Activated T-helper 1 cell treated with Interleukin-2 at 50 U/mL for 16 hours (primary cell): ENCODE data around the gene PTK7.
A peak's percentile ranks its signal among the peaks of the same experiment; 100 is the strongest.

Experiments
- DNase-seq: peaks from one replicate; pipeline ENCODE4 v3.0.0-alpha.2; 2020; ENCODE audit warnings: low read depth

The PTK7 gene

DNA sequence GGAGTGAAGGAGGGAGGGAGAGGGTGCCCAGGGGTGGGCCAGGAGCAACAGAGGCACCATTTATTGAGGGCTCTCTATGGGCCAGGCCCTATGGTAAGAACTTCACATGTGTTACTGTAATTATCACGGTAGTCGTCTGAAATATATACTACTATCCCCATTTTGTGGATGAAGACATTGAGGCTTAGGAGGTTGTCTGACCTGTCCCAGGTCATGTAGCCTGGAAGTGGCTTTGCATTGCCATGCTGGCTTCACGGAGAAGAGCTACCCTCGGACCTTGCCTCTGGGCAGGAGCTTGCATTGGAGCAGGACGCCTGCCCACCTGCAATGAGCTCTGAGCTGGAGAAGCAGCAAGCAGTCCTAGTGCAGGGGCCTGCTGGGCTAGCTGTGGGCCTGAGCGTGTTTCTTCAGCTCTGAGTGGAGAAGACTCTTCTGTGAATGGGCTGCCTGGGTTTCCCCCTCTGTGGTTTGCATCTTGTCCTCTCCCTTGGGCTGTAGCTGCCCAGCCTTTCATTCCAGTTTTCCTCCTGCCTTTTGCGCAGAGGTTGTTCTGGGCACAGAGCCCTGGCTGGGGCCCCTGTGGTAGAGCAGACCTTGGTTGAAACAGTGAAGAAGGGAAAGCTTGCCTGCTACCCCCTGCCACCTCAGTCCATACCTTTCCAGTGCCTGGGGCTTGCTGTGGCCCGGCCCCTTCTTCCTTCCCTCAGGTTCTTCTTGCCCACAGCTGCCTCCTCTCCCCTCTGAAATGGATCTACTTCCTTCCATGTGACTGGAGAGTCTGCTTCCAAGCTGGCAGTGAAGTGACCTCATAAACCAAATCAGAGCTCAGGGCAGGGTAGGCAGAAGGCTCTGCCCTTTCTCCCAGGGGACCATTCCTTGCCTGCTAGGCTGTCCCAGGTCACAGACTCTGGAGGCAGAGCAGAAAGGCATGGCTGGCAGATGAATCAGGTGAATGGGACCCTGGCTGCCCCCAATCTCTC, 70.9 kb downstream of the PTK7 start:
- DNase-seq = no peak

DNA sequence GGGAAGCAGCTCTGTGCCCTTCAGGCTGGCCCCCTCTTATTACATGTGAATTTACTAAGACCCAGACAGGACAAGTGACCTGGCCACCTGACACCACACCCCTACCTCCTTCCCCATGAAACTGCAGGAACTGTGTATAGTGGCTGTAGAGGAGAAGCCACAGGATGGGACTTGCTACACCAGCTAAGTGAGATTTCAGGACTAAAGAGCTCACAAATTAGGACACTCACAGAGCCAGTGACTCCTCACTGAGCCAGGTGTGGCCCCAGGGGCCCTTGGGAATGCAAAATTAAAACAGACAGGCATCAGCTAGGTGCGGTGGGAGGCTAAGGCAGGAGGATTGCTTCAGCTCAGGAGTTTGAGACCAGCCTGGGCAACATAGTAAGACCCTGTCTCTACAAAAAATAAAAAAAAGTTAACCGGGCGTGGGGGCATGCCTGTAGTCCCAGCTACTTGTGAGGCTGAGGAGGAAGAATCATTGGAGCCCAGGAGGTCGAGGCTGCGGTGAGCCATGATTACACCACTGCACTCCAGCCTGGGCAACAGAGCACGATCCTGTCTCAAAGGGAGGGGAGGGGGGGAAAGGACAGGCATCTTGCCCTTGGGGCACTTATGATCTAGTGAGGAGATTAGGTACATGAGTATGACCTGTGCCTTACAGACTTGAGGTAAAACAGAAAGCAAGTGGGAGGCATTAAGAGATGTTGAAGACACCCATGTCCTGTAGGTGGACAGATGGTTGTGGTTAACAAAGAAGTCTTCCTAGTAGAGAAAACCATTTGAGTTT, 71.8 kb downstream of the PTK7 start:
- DNase-seq = no peak

DNA sequence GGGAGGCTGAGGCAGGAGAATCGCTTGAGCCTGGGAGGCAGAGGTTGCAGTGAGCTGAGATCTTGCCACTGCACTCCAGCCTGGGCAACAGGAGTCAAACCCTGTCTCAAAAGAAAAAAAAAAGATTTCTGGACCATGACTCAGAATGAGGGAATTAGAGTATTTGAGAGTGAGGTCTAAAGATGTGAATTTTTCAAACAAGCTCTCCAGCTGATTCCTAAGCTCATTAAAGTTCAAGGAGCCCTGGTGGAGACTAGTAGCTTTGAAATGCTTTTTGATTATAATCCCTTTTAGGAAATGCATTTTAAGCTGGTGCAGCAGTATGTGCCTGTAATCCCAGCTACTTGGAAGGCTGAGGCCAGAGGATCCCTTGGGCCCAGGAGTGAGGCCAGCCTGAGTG, 73.2 kb downstream of the PTK7 start:
- DNase-seq = no peak

DNA sequence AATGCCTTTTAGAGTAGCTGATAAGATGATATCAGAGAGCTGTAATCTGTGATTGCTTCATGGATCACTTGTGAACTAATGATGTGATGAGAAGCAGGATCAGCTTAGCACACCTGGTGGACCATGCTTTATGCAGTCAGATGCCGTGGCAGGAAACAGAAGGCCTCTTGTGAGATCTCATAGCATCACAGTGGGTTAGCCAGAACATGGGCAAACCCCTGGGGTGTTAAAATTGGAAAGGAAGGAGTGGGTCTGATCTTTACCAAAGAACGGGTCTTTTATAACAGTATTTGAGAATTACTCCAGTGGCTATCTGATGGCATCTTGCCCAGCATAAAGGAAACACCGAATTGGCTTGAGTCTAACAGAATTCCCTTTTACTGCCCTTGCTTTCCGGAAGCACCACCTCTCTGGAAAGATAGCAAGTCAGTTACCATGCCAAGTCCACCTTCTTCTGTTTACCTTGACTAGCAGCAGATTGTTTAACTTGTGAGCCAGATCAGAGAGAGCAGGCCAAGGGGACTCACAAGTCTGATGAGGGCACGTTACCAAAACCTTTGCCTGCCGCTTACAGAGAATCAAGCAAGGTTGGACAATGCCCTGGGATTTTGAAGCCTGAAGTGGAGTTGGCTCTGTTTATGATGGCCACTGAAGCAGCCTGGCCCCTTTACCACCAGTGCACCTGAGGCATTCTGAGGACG, 74.1 kb downstream of the PTK7 start:
- no peak for DNase-seq

DNA sequence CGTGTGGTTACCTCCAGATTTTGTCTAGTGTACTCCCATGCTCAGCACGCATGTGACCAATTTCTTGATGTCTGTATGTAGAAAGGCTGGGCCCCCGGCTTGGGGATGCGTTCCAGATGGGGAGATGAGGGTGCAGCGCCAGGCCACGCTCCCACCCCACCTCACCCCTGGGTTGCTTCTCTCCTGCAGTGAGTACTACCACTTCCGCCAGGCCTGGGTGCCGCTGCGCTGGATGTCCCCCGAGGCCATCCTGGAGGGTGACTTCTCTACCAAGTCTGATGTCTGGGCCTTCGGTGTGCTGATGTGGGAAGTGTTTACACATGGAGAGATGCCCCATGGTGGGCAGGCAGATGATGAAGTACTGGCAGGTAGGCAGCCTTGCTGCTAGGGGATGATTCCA, 83.5 kb downstream of the PTK7 start:
- DNase-seq = no peak

DNA sequence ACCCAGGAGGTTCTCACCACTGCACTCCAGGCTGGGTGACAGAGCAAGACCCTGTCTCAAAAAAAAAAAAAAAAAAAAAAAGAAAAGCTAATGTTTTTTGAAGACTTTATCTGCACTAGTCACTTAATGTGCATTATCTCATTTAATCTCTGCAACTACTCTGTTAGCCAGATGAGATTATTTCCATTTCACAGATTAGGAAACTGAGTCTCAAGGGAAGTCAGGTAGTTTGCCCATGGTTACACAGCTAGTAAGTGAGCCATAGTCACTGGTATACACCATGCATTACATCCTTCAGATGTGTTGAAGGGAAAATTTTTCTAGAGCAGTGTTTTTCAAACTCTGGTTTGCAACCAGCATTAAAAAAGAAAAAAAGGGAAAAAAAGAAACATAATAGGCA, 87.8 kb downstream of the PTK7 start:
- DNase-seq = no peak

DNA sequence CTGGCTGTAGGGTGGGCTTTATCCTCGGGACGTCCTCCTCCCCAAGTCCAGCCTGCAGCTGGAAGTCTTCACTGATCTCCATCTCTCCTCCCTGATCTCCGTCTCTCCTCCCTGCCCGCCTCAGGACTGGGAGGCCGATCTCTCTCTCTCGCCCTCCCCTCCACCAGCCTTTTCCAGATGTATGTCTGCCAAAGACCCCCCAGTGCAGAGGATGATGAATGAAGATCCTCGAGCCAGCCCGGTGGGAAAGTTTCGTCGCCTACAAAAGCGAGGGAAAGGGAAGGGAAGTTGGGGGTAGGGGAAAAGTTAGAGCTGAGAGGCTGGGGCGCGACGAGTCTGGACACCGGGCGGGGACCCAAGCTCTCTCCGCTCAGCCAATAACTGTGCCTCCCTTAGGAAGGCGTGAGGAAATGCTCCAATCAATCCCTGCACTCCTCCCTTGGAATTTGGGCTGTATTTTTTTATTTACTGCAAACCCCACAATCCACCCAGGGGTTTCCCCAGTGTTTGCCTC, 94.4 kb downstream of the PTK7 start:
- no peak for DNase-seq

DNA sequence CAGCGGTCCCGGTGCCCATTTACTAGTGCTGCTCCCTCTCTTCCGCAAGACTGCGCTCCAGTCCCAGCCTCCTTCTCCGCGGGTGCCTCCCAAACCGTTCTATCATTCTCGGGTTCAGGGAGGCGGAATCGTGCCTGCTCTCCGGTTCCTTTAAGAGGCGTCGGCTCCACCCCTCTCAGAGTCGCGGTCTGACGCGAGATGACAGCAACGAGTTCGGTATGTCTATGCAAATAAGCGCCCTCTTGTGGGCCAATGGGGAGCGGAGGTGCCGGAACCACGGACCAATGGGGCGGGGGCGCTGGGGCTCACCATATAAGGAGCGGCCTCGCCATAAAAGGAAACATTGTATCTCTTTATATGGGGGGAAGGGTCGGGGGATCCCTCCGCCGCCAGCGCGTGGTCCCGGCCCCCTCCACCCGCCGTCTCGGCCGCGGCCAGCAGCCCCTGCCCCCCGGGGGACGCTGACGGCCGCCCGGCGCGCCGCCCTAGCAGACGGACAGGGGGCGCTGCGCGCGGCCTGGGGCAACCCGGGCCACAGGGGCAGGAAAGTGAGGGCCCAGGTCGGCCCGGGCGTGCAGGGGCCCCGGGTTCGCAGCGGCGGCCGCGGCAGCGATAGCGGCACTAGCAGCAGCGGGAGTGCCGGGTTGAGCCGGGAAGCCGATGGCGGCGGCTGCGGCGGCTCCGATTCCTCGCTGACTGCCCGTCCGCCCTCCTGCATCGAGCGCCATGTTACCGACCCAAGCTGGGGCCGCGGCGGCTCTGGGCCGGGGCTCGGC, 95.0 kb downstream of the PTK7 start, which contains the start of gene SRF:
SRF (plus strand) TSS at position 339 of the 776 bp plus-strand sequence; CDS start at position 727, 388 bp downstream.
- peak; percentile 96 for DNase-seq

DNA sequence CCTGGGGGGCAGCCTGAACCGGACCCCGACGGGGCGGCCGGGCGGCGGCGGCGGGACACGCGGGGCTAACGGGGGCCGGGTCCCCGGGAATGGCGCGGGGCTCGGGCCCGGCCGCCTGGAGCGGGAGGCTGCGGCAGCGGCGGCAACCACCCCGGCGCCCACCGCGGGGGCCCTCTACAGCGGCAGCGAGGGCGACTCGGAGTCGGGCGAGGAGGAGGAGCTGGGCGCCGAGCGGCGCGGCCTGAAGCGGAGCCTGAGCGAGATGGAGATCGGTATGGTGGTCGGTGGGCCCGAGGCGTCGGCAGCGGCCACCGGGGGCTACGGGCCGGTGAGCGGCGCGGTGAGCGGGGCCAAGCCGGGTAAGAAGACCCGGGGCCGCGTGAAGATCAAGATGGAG, 95.6 kb downstream of the PTK7 start:
- no peak for DNase-seq

DNA sequence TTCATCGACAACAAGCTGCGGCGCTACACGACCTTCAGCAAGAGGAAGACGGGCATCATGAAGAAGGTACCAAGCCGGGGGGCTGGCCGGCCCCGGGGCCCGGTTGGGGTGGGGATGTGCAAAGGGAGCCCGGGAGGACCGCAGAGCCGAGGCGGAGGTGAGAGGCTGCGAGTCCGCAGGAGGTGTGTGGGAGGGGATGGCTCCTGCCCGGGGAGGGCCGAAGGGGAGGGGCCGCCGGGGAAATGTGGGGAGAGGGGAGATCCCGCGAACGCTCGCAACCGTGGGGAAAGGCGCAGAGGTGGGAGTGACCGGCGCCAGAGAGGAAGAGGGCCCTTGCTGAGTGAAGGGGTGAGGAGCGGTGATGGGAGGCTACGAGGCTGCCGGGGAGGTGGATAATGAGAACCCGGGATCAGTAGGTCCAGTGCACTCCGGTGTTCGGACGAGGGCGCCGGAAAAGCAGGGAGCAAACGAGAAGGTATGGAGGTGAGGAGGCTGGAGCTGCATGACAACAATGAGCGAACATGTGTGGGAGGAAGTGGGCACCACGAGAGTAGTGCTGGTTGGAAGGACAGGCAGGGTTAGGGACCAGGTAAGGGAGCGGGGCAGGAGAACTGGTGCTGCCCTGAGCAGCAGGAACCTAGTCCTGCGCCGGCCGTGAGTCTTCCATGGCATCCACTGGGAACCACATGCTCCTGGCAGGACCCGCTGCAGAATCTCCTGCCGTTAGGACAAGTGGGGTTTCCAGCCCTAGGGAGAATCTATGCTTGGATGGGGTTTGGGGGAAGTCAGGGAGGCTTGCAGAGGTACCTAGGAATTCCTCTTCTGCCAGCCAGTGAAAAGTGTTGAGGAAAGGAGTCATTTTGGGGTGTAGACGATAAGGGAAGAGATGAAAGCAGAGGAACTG, 96.2 kb downstream of the PTK7 start:
- peak; percentile 38 for DNase-seq

DNA sequence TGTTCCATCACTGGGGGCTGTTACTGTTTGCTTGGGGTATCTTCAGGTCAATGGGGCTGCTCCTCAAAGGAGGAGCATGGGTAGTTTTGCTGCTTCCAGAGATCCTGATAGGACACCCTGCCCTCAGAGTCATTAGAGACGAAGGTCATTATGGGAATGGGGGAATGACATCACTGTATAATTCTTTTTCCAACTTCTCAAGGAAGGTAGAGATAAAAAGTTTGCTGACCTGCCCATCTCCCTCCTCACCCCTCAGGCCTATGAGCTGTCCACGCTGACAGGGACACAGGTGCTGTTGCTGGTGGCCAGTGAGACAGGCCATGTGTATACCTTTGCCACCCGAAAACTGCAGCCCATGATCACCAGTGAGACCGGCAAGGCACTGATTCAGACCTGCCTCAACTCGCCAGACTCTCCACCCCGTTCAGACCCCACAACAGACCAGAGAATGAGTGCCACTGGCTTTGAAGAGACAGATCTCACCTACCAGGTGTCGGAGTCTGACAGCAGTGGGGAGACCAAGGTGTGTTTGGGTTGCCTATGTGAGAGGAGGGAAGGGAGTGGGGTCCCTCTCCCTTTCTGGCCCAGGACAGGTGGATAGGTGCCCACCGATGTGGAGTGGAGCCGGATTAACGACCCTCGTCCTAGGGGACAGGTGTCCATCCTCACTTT, 97.6 kb downstream of the PTK7 start:
- DNase-seq = no peak

DNA sequence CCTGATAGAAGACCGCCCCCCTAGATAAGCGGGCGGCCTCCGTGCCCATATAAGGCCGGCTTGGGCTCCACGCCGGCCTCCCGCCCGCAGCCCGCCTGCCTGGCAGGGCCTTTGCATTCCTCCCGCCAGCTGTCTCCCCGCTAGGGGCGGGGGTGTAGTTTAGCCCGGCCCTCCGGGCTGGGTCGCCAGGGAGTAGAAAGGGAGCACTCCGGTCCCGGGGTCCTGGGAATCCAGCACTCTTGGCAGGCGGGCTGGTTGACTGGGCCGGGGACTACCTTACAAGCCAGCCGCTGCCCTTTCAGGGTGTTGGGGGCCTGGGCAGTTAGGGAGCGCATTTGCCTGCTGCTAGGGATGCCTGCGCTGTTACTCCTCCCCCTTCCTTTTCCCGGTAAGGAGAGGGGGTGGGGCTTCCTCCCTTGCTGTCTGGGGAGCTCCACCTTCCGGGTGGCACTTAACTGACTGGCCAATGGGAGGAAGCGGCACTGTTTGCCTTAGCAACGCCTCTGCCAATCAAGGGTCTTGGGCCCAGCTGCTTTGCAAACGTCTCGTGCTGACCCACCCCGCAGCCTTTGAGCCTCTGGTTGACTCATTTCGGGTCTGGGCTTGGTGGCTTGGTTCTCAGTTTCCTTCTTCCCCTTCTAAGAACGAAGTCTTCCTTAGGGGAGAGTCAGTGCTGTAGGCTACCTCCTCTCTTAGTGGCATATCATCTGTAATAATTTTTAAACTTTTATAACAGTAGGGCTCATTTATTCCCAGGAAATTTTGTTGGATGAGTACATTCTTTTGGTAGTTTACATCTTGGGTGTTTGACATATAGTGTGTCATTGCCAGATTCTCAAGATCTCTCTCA, 98.4 kb downstream of the PTK7 start:
- peak; percentile 90 for DNase-seq

DNA sequence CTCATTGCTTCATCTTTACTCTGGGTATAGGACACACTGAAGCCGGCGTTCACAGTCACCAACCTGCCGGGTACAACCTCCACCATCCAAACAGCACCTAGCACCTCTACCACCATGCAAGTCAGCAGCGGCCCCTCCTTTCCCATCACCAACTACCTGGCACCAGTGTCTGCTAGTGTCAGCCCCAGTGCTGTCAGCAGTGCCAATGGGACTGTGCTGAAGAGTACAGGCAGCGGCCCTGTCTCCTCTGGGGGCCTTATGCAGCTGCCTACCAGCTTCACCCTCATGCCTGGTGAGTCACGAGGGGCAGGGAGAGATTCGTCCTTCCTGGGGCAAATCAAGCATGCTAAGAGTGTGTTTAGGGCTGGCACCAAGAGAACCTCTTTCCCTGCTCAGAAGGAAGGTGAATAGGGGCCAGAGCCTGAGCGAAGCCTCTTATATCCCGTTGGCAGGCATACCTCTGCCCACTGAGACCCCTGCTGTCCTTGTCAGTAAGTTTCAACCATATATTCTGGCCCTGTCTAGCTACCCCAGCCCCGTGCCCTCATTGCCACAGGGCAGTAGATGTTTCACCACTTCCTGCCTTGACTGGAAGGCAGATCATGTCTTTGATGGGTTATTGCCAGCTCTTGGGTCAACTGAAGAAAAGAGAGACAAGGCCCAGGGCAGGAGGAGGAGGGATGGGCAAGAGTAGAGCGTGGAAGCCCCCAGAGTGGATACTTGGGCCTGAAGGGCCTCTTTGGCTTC, 99.7 kb downstream of the PTK7 start:
- no peak for DNase-seq

DNA sequence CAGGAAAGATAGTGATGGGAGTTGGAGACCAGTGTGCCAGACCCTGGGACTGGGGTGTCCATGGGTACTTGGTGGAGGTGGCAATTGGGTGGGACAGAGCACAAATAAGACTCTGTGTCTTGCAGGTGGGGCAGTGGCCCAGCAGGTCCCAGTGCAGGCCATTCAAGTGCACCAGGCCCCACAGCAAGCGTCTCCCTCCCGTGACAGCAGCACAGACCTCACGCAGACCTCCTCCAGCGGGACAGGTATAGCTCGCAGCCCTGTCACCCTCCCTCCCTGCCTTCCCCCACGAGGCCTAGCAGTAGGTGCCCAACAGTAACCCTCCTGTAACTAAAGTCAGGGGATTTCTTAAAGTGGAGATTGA, 100.3 kb downstream of the PTK7 start:
- no peak for DNase-seq

DNA sequence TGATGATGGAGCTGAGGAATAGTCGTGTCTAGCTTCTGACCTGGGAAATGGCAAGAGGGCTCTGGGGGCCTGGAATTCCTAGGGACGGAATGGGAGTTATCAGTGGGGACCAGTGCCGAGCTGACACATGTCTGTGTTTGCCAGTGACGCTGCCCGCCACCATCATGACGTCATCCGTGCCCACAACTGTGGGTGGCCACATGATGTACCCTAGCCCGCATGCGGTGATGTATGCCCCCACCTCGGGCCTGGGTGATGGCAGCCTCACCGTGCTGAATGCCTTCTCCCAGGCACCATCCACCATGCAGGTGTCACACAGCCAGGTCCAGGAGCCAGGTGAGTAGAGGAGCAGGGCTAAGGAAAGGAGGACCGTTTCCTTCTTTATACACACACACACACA, 102.0 kb downstream of the PTK7 start:
- DNase-seq = no peak

DNA sequence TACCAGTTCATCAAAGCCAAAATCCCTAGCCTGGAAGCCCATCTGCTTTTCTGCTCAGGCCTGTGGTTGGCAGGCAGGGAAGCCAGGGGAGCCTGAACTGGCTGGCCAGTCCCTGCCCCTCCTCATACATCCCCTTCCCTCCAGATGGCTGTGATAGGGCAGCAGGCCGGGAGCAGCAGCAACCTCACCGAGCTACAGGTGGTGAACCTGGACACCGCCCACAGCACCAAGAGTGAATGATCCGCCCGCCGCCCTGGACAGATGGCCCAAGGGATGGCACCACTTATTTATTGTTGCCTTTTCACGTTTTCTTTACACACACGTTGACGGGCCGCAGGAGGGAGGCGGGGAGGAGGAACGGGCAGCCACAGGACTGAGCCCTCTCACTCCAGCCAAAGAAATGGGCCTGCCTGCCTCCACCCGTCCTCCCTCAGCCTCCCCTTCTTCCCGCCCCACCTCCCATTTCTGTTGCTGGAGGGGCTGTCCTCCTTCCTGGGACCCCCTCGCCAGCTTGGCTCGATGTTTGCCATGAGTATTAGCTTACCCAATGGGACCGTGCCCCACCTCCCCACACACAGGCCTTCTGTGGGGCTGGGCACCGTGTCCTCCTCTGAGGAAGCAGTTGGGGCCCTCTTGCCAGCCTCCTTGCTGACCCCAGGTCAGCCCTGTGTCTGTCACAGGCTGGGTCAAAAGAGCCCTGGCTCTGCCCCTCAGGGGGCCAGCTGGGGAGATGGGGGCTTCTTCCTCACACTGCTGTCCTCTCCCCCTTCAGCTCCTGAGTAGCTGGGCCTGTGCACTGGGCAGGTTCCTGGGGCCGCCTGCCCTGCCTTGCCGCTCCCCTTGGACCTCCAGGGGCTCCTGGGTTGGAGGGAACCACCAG, 103.1 kb downstream of the PTK7 start:
- DNase-seq = no peak

DNA sequence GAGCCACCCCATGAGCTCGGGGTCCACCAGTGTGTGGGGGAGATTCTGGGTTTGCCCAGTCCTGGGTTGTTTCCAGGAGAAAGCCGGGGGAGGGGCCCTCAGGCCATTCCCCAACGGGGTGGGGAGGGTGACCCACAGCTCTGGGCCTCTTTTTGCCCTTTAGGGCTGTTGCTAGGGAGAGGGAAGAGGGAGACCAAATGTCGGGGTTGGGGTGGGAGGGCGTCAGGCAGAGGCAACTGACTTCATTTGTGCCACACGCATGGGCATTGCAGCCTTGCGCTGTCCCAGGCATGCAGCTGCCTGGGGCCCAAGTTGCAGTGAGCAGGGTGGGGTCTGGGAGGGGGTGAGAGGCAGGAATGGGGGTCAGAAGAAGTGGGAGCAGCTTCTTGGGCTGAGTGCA, 103.9 kb downstream of the PTK7 start:
- no peak for DNase-seq
